Hepatocyte (in vitro differentiated cells): ENCODE measurements around the gene TLR1. TPM values are rescaled to one million over a fixed set of nuclear protein-coding genes. Genes with fewer than 3 reads are reported as not detected.

Source experiments
- DNase-seq: peaks from one replicate; pipeline ENCODE4 v3.0.0-alpha.2; 2016; ENCODE audit warnings: low spot score
- H2AFZ ChIP-seq: fragments of 200-600 bp; sonication (generic); 2 replicates; pipeline ENCODE4 v1.6.0; 2016; ENCODE audit warnings: antibody characterized with exemption, mild to moderate bottlenecking
- H3K27ac ChIP-seq: fragments of 200-600 bp; sonication (generic); 2 replicates; pipeline ENCODE4 v1.5.1; 2016; ENCODE audit warnings: mild to moderate bottlenecking
- H3K27me3 ChIP-seq: fragments of 200-600 bp; sonication (generic); 2 replicates; pipeline ENCODE4 v1.6.1; 2016
- H3K36me3 ChIP-seq: fragments of 200-600 bp; sonication (generic); replicated peaks from 2 replicates; pipeline ENCODE4 v1.5.1; 2016; ENCODE audit warnings: low read depth; ENCODE audit not compliant: insufficient read depth
- H3K4me1 ChIP-seq: fragments of 200-600 bp; sonication (generic); 2 replicates; pipeline ENCODE4 v1.5.1; 2016; ENCODE audit warnings: mild to moderate bottlenecking, moderate library complexity; ENCODE audit not compliant: insufficient read depth
- H3K4me2 ChIP-seq: fragments of 200-600 bp; sonication (generic); 2 replicates; pipeline ENCODE4 v1.6.0; 2016
- H3K4me3 ChIP-seq: fragments of 200-600 bp; sonication (generic); 2 replicates; pipeline ENCODE4 v1.5.1; 2016; ENCODE audit warnings: mild to moderate bottlenecking
- H3K79me2 ChIP-seq: fragments of 200-600 bp; sonication (generic); 2 replicates; pipeline ENCODE4 v1.6.0; 2017; ENCODE audit warnings: mild to moderate bottlenecking
- H3K9me2 ChIP-seq: fragments of 200-600 bp; sonication (generic); replicated peaks from 2 replicates; pipeline ENCODE4 v1.6.0; 2017; ENCODE audit warnings: mild to moderate bottlenecking; ENCODE audit not compliant: insufficient read depth
- H3K9me3 ChIP-seq: fragments of 200-600 bp; sonication (generic); 2 replicates; pipeline ENCODE4 v1.5.1; 2016; ENCODE audit warnings: low read depth, mild to moderate bottlenecking
- H4K20me1 ChIP-seq: fragments of 200-600 bp; sonication (generic); 2 replicates; pipeline ENCODE4 v1.6.0; 2016; ENCODE audit warnings: mild to moderate bottlenecking; ENCODE audit not compliant: insufficient read depth, poor library complexity, severe bottlenecking
- CTCF ChIP-seq: fragments of 200-600 bp; sonication (generic); IDR thresholded peaks from 2 replicates; pipeline ENCODE4 v1.5.1; 2016; ENCODE audit warnings: antibody characterized with exemption, mild to moderate bottlenecking; ENCODE audit not compliant: poor library complexity
- EZH2 ChIP-seq: fragments of 200-600 bp; sonication (generic); IDR thresholded peaks from 2 replicates; pipeline ENCODE4 v1.6.1; 2016; ENCODE audit warnings: antibody characterized with exemption, mild to moderate bottlenecking, borderline replicate concordance
- EZH2phosphoT487 ChIP-seq: fragments of 200-600 bp; sonication (generic); IDR thresholded peaks from one replicate; pipeline ENCODE4 v1.6.1; 2018; ENCODE audit warnings: antibody characterized with exemption, mild to moderate bottlenecking, low read depth, moderate library complexity; ENCODE audit not compliant: unreplicated experiment, severe bottlenecking
- WGBS: methylation state at CpG from one replicate; pipeline ENCODE4 v1.1.6; 2016; ENCODE audit warnings: low lambda C conversion rate; ENCODE audit errors: missing lambda C conversion rate; 5-methylcytosine and 5-hydroxymethylcytosine counted together
- polyA plus RNA-seq: library from polyadenylated mRNA; unstranded; fragments of >200 nt; fragmentation: Nextera tagmentation; extraction: Ambion mirVana; gene quantifications from 2 replicates; pipeline ENCODE4 v1.2.1, GENCODE V29; 2016
- total RNA-seq: library from RNA; depleted of rRNA; stranded (reverse); fragments of >200 nt; gene quantifications from 2 replicates; pipeline ENCODE4 v1.2.3, GENCODE V29; 2014

The TLR1 gene
- total and polyA plus RNA-seq, 2 experiments from 2014 or later: 1.0 to 2.7 TPM

- Histone ChIP-seq H3K9me2 (no peaks in the 10 kb centered on the region), H3K4me3 (no peak overlapping the region), H3K36me3 (no peaks in the 10 kb centered on the region), H3K27me3 (no peaks in the 10 kb centered on the region), H3K27ac (no peak overlapping the region), H3K9me3 (peaks cover 7% of the 10 kb centered on the region), H3K79me2 (no peaks in the 10 kb centered on the region), H2AFZ (no peak overlapping the region), H4K20me1 (no peaks in the 10 kb centered on the region), H3K4me1 (no peaks in the 10 kb centered on the region), H3K4me2 (no peak overlapping the region)
- no peak for DNase-seq
- WGBS: 90% methylated on average over 5 of the region's 5 CpGs
- TF ChIP-seq EZH2phosphoT487 (no peak), CTCF (no peak), EZH2 (no peak)
These were observed 24.6 kb upstream of the TLR1 start for GRCh38 chr4:38829237-38829636.

- no peaks in the 10 kb centered on the region for H3K79me2 ChIP-seq
- H3K4me3 ChIP-seq: no peak overlapping the region
- 98% methylated on average over 27 of the region's 27 CpGs for WGBS
- no peak overlapping the region for H2AFZ ChIP-seq
- no peaks in the 10 kb centered on the region for H3K27me3 ChIP-seq
- no peaks in the 10 kb centered on the region for H4K20me1 ChIP-seq
- no peaks in the 10 kb centered on the region for H3K9me2 ChIP-seq
- no peak for DNase-seq
- H3K4me1 ChIP-seq: no peaks in the 10 kb centered on the region
- H3K4me2 ChIP-seq: no peak overlapping the region
- no peak overlapping the region for H3K27ac ChIP-seq
- H3K36me3 ChIP-seq: no peaks in the 10 kb centered on the region
- no peaks in the 10 kb centered on the region for H3K9me3 ChIP-seq
- TF ChIP-seq EZH2 (no peak), CTCF (no peak), EZH2phosphoT487 (no peak)
These were observed 19.2 kb upstream of the TLR1 start for GRCh38 chr4:38823766-38824165.

GRCh38 chr4:38822748-38823303 is 18.2 kb upstream of the TLR1 start:
- TF ChIP-seq EZH2 (no peak), EZH2phosphoT487 (no peak), CTCF (no peak)
- Histone ChIP-seq H2AFZ (no peak overlapping the region), H4K20me1 (no peaks in the 10 kb centered on the region), H3K4me3 (no peak overlapping the region), H3K79me2 (no peaks in the 10 kb centered on the region), H3K9me2 (no peaks in the 10 kb centered on the region), H3K27me3 (no peaks in the 10 kb centered on the region), H3K27ac (no peak overlapping the region), H3K9me3 (no peaks in the 10 kb centered on the region), H3K36me3 (no peaks in the 10 kb centered on the region), H3K4me2 (no peak overlapping the region), H3K4me1 (no peaks in the 10 kb centered on the region)
- 84% methylated on average over 5 of the region's 5 CpGs for WGBS
- DNase-seq: no peak
